ENCODE results near the gene IRF2BPL. TPM values are rescaled to one million over a fixed set of nuclear protein-coding genes. Genes with fewer than 3 reads are reported as not detected.
A peak's percentile ranks its signal among the peaks of the same experiment; 100 is the strongest.

The IRF2BPL gene
- total and polyA plus RNA-seq, 2 of the 4 experiments (the other 2 are of a cell fraction) = 6.3 to 14.5 TPM

GRCh38 chr14:77035267-77035666 is 6.8 kb upstream of the IRF2BPL start:
- Histone ChIP-seq H2AK9ac (replicated peaks; ENCODE audit: low read depth, low read length, poor library complexity) (peak overlapping the region; percentile 48), H2AK5ac (ENCODE audit: low read depth, low read length) (peak overlapping the region; percentile 94), H3K4ac (ENCODE audit: low read depth, low read length) (peak overlapping the region; percentile 98), H3K9ac (ENCODE audit: low read depth, low read length) (no peak overlapping the region), H3K4me2 (ENCODE audit: low read depth, low read length) (no peak overlapping the region), H3K4me1 (ENCODE audit: control insufficient read depth, insufficient read depth, low read length) (peaks cover 32% of the 10 kb centered on the region), H3K79me1 (ENCODE audit: low read depth in 1 of 2, low read length in 2 of 2) (peaks cover 7 to 40% of the 10 kb centered on the region in 2 experiments; a peak in 2 of 4 replicates), H3K27ac (ENCODE audit: insufficient read depth, low read length) (peak overlapping the region; percentile 11; the same call in 1 of the 2 replicates), H2BK5ac (ENCODE audit: low read depth, low read length, poor library complexity, severe bottlenecking) (peak overlapping the region; percentile 38), H4K8ac (ENCODE audit: low read depth in 2 of 2, low read length in 2 of 2) (peak overlapping the region in 1 of 2 experiments; percentile 16; a peak in 1 of 4 replicates), H4K5ac (ENCODE audit: low read depth, low read length) (no peak overlapping the region; the same call in 1 of the 2 replicates), H4K91ac (ENCODE audit: insufficient read depth, low read depth, low read length) (peak overlapping the region; percentile 73), H2BK15ac (ENCODE audit: low read depth, low read length) (peak overlapping the region; percentile 43; the same call in 1 of the 3 replicates), H3K56ac (ENCODE audit: extremely low read depth, insufficient read depth, low read length) (no peak overlapping the region), H4K20me1 (ENCODE audit: insufficient read depth, low read length) (0 out of 2 replicates have a peak, but pooled peaks cover 3% of the 10 kb centered on the region), H3K18ac (ENCODE audit: low read depth, low read length) (peak overlapping the region; percentile 34; the same call in 1 of the 2 replicates), H3K27me3 (ENCODE audit: control insufficient read depth, insufficient read depth, low read length) (no peaks in the 10 kb centered on the region), H2BK120ac (ENCODE audit: low read depth, low read length) (peak overlapping the region; percentile 99), H3K14ac (replicated peaks; ENCODE audit: low read depth, low read length) (peak overlapping the region; percentile 59), H3K9me1 (ENCODE audit: insufficient read depth, low read length) (peaks cover 6% of the 10 kb centered on the region), H3K23ac (ENCODE audit: low read depth, low read length) (peak overlapping the region; percentile 54; the same call in 1 of the 2 replicates), H3K4me3 (ENCODE audit: insufficient read depth, low read depth, low read length) (no peak overlapping the region), H3K36me3 (ENCODE audit: control insufficient read depth, insufficient read depth, low read length) (no peaks in the 10 kb centered on the region), H3K9me3 (ENCODE audit: control insufficient read depth, insufficient read depth, low read length) (no peaks in the 10 kb centered on the region), H2BK20ac (ENCODE audit: low read depth, low read length) (peak overlapping the region; percentile 74), H2AFZ (replicated peaks; ENCODE audit: low read length, poor library complexity) (no peak overlapping the region)
- intact Hi-C loops (cut with micrococcal nuclease) (no loop called here), in situ Hi-C loops (cut with MboI; ENCODE audit: low sequenced_read_pairs) (loop anchor here (25.0 kb wide), 1 partner anchor 1748 kb away; the partner anchor contains the start of gene FOS), dilution Hi-C loops (cut with HindIII; ENCODE audit: low sequenced_read_pairs, unreplicated experiment) (no loop called here)
- TF ChIP-seq USF2 (IDR thresholded peaks at IDR 0.05; ENCODE audit: low read depth, low read length) = no peak
- no peak for TF ChIP-seq RCOR1 (IDR thresholded peaks at IDR 0.05; ENCODE audit: insufficient replicate concordance, low read length)
- TF ChIP-seq MXI1 (IDR thresholded peaks at IDR 0.05; ENCODE audit: borderline replicate concordance, low read depth, low read length) = no peak
- TF ChIP-seq BHLHE40 (IDR thresholded peaks at IDR 0.05; ENCODE audit: low read depth, low read length) = no peak
- TF ChIP-seq, protein P1, sequence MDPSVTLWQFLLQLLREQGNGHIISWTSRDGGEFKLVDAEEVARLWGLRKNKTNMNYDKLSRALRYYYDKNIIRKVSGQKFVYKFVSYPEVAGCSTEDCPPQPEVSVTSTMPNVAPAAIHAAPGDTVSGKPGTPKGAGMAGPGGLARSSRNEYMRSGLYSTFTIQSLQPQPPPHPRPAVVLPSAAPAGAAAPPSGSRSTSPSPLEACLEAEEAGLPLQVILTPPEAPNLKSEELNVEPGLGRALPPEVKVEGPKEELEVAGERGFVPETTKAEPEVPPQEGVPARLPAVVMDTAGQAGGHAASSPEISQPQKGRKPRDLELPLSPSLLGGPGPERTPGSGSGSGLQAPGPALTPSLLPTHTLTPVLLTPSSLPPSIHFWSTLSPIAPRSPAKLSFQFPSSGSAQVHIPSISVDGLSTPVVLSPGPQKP (IDR thresholded peaks at IDR 0.05; ENCODE audit: borderline replicate concordance, low read depth, low read length) = no peak
- TF ChIP-seq SMC3 (IDR thresholded peaks at IDR 0.05; ENCODE audit: low read depth, low read length) = no peak
- no peak for TF ChIP-seq MAZ (IDR thresholded peaks at IDR 0.05; ENCODE audit: borderline replicate concordance, low read depth, low read length)
- TF ChIP-seq MAFK (IDR thresholded peaks at IDR 0.05; ENCODE audit: low read depth, low read length) = no peak
- TF ChIP-seq POLR2A (IDR thresholded peaks at IDR 0.05; ENCODE audit: low read depth, low read length) = no peak
- no peak for TF ChIP-seq CEBPB (IDR thresholded peaks at IDR 0.05; ENCODE audit: low read depth, low read length)
- TF ChIP-seq CHD1 (IDR thresholded peaks at IDR 0.05; ENCODE audit: low read depth, low read length) = no peak
- TF ChIP-seq RFX5 (IDR thresholded peaks at IDR 0.05; ENCODE audit: low read depth, low read length) = no peak
- no peak for TF ChIP-seq FOS (IDR thresholded peaks at IDR 0.05; ENCODE audit: low read depth, low read length)
- TF ChIP-seq CTCF (conservative IDR thresholded peaks at IDR 0.05; ENCODE audit: low read depth, low read length) = no peak
- TF ChIP-seq RAD21 (IDR thresholded peaks at IDR 0.05; ENCODE audit: low read length) = no peak
- TF ChIP-seq NFE2L2 (IDR thresholded peaks at IDR 0.05; ENCODE audit: low read depth, low read length) = no peak
- no TSS peak for BruUV-seq (replicated peaks)
- DNase-seq = no peak
- no CpG with 5 or more reads among the region's 4 CpGs for WGBS, 2 experiments (ENCODE audit: extremely low coverage in 2 of 2, insufficient read length in 1 of 2)
- no peak for ATAC-seq (ENCODE audit: low read depth)
- ChIA-PET CTCF (interaction anchor here (1.2 kb wide), 1 partner anchor 118 kb away, joined by 3 read pairs; no protein-coding TSS in a partner anchor), POLR2A (ENCODE audit: unreplicated experiment) (no interaction called here)

Data from IMR-90 (cell line).